ENCODE data around the gene CERT1.

CERT1 gene

GRCh38 chr5:75522542-75522941, 11.1 kb upstream of the CERT1 start:
- H2AFZ ChIP-seq (ENCODE audit: low read depth, low read length): no peak overlapping the region
- no peak overlapping the region for H3K27ac ChIP-seq (ENCODE audit: low read length, poor library complexity, severe bottlenecking)
- no peak overlapping the region for H2BK120ac ChIP-seq (ENCODE audit: low read depth, low read length)

GRCh38 chr5:75522025-75522424, 10.6 kb upstream of the CERT1 start:
- no peak overlapping the region for H2AK5ac ChIP-seq (ENCODE audit: low read length, severe bottlenecking)
- H3K18ac ChIP-seq (ENCODE audit: low read depth in 1 of 2, low read length in 2 of 2): no peak overlapping the region
- H3K9me3 ChIP-seq (ENCODE audit: control insufficient read depth, low read length): peaks cover 15% of the 10 kb centered on the region
- no peak overlapping the region for H2BK12ac ChIP-seq (ENCODE audit: low read length in 2 of 2)
- no peak overlapping the region for H2AFZ ChIP-seq (ENCODE audit: low read depth, low read length)
- H3K9ac ChIP-seq (ENCODE audit: low read length): no peak overlapping the region
- no peak overlapping the region for H2BK15ac ChIP-seq (ENCODE audit: low read depth, poor library complexity, severe bottlenecking)
- no peak overlapping the region for H3K4me3 ChIP-seq (ENCODE audit: insufficient read depth in 1 of 2, low read depth in 1 of 2, low read length in 2 of 2)
- H3K36me3 ChIP-seq (ENCODE audit: control insufficient read depth in 1 of 2, insufficient read depth in 2 of 2, low read depth in 1 of 2, low read length in 2 of 2): peaks cover 0 to 6% of the 10 kb centered on the region in 2 experiments
- H3K4ac ChIP-seq (ENCODE audit: low read depth in 1 of 2, low read length in 2 of 2): no peak overlapping the region
- no peak overlapping the region for H3K23ac ChIP-seq (ENCODE audit: low read length in 2 of 2)
- H4K8ac ChIP-seq (ENCODE audit: low read length): no peak overlapping the region
- H3K27ac ChIP-seq (ENCODE audit: low read length, poor library complexity, severe bottlenecking): no peak overlapping the region
- H4K91ac ChIP-seq (ENCODE audit: low read length): no peak overlapping the region
- no peak overlapping the region for H2BK5ac ChIP-seq (ENCODE audit: low read depth, low read length, poor library complexity, severe bottlenecking)
- H3K14ac ChIP-seq (ENCODE audit: low read length in 2 of 2): no peak overlapping the region
- H3K4me1 ChIP-seq (ENCODE audit: control insufficient read depth, insufficient read depth, low read depth, low read length): peaks cover 2% of the 10 kb centered on the region
- no peak overlapping the region for H2BK120ac ChIP-seq (ENCODE audit: low read depth, low read length)
- H3K27me3 ChIP-seq (ENCODE audit: control insufficient read depth in 1 of 2, insufficient read depth in 1 of 2, low read length in 2 of 2): no peaks in the 10 kb centered on the region
- peak; percentile 24 for DNase-seq
- H3K4me2 ChIP-seq (ENCODE audit: low read length, poor library complexity, severe bottlenecking): no peak overlapping the region
- peaks cover 6% of the 10 kb centered on the region for H3K79me1 ChIP-seq (replicated peaks; ENCODE audit: low read length, poor library complexity, severe bottlenecking)

More at GRCh38 chr5:75522542-75522941, 11.1 kb upstream of the CERT1 start:
- Histone ChIP-seq H3K14ac (ENCODE audit: low read length in 2 of 2) (no peak overlapping the region), H2BK5ac (ENCODE audit: low read depth, low read length, poor library complexity, severe bottlenecking) (no peak overlapping the region), H3K27me3 (ENCODE audit: control insufficient read depth in 1 of 2, insufficient read depth in 1 of 2, low read length in 2 of 2) (no peaks in the 10 kb centered on the region), H3K4me2 (ENCODE audit: low read length, poor library complexity, severe bottlenecking) (no peak overlapping the region), H3K36me3 (ENCODE audit: control insufficient read depth in 1 of 2, insufficient read depth in 2 of 2, low read depth in 1 of 2, low read length in 2 of 2) (peaks cover 0 to 6% of the 10 kb centered on the region in 2 experiments), H2BK15ac (ENCODE audit: low read depth, poor library complexity, severe bottlenecking) (no peak overlapping the region), H3K23ac (ENCODE audit: low read length in 2 of 2) (no peak overlapping the region), H3K18ac (ENCODE audit: low read depth in 1 of 2, low read length in 2 of 2) (no peak overlapping the region), H3K79me1 (replicated peaks; ENCODE audit: low read length, poor library complexity, severe bottlenecking) (peaks cover 8% of the 10 kb centered on the region), H3K4ac (ENCODE audit: low read depth in 1 of 2, low read length in 2 of 2) (no peak overlapping the region), H3K4me1 (ENCODE audit: control insufficient read depth, insufficient read depth, low read depth, low read length) (peaks cover 2% of the 10 kb centered on the region), H3K4me3 (ENCODE audit: insufficient read depth in 1 of 2, low read depth in 1 of 2, low read length in 2 of 2) (no peak overlapping the region), H4K8ac (ENCODE audit: low read length) (no peak overlapping the region), H2BK12ac (ENCODE audit: low read length in 2 of 2) (no peak overlapping the region), H3K9me3 (ENCODE audit: control insufficient read depth, low read length) (peaks cover 15% of the 10 kb centered on the region), H4K91ac (ENCODE audit: low read length) (no peak overlapping the region), H3K9ac (ENCODE audit: low read length) (no peak overlapping the region), H2AK5ac (ENCODE audit: low read length, severe bottlenecking) (no peak overlapping the region)
- DNase-seq: no peak
- WGBS: no CpG with 5 or more reads among the region's 1 CpG

GRCh38 chr5:75521195-75521594, 9.8 kb upstream of the CERT1 start:
- H2BK120ac ChIP-seq (ENCODE audit: low read depth, low read length): no peak overlapping the region
- H3K27me3 ChIP-seq (ENCODE audit: control insufficient read depth in 1 of 2, insufficient read depth in 1 of 2, low read length in 2 of 2): no peaks in the 10 kb centered on the region
- H2BK15ac ChIP-seq (ENCODE audit: low read depth, poor library complexity, severe bottlenecking): no peak overlapping the region
- H2BK5ac ChIP-seq (ENCODE audit: low read depth, low read length, poor library complexity, severe bottlenecking): no peak overlapping the region
- H3K14ac ChIP-seq (ENCODE audit: low read length in 2 of 2): no peak overlapping the region
- H3K9ac ChIP-seq (ENCODE audit: low read length): no peak overlapping the region
- H3K27ac ChIP-seq (ENCODE audit: low read length, poor library complexity, severe bottlenecking): no peak overlapping the region
- H3K4me3 ChIP-seq (ENCODE audit: insufficient read depth in 1 of 2, low read depth in 1 of 2, low read length in 2 of 2): no peak overlapping the region
- no peak overlapping the region for H2AFZ ChIP-seq (ENCODE audit: low read depth, low read length)
- peaks cover 6% of the 10 kb centered on the region for H3K79me1 ChIP-seq (replicated peaks; ENCODE audit: low read length, poor library complexity, severe bottlenecking)
- no peak overlapping the region for H3K23ac ChIP-seq (ENCODE audit: low read length in 2 of 2)
- H4K8ac ChIP-seq (ENCODE audit: low read length): no peak overlapping the region
- no peak for DNase-seq
- H3K4ac ChIP-seq (ENCODE audit: low read depth in 1 of 2, low read length in 2 of 2): no peak overlapping the region
- no peak overlapping the region for H3K18ac ChIP-seq (ENCODE audit: low read depth in 1 of 2, low read length in 2 of 2)
- no peak overlapping the region for H4K91ac ChIP-seq (ENCODE audit: low read length)
- WGBS: no CpG with 5 or more reads among the region's 2 CpGs
- H3K9me3 ChIP-seq (ENCODE audit: control insufficient read depth, low read length): peaks cover 15% of the 10 kb centered on the region
- H3K4me1 ChIP-seq (ENCODE audit: control insufficient read depth, insufficient read depth, low read depth, low read length): peaks cover 2% of the 10 kb centered on the region
- no peak overlapping the region for H3K4me2 ChIP-seq (ENCODE audit: low read length, poor library complexity, severe bottlenecking)
- peaks cover 0 to 6% of the 10 kb centered on the region in 2 experiments for H3K36me3 ChIP-seq (ENCODE audit: control insufficient read depth in 1 of 2, insufficient read depth in 2 of 2, low read depth in 1 of 2, low read length in 2 of 2)
- H2BK12ac ChIP-seq (ENCODE audit: low read length in 2 of 2): no peak overlapping the region
- no peak overlapping the region for H2AK5ac ChIP-seq (ENCODE audit: low read length, severe bottlenecking)

GRCh38 chr5:75519761-75520160, 8.3 kb upstream of the CERT1 start:
- no peak overlapping the region for H3K4ac ChIP-seq (ENCODE audit: low read depth in 1 of 2, low read length in 2 of 2)
- WGBS: no CpG with 5 or more reads among the region's 1 CpG

More at GRCh38 chr5:75519761-75520160, 8.3 kb upstream of the CERT1 start:
- no peak for DNase-seq
- Histone ChIP-seq H3K9me3 (ENCODE audit: control insufficient read depth, low read length) (peaks cover 15% of the 10 kb centered on the region), H2BK15ac (ENCODE audit: low read depth, poor library complexity, severe bottlenecking) (no peak overlapping the region), H3K18ac (ENCODE audit: low read depth in 1 of 2, low read length in 2 of 2) (no peak overlapping the region), H4K8ac (ENCODE audit: low read length) (no peak overlapping the region), H3K4me2 (ENCODE audit: low read length, poor library complexity, severe bottlenecking) (no peak overlapping the region), H3K27me3 (ENCODE audit: control insufficient read depth in 1 of 2, insufficient read depth in 1 of 2, low read length in 2 of 2) (no peaks in the 10 kb centered on the region), H2BK5ac (ENCODE audit: low read depth, low read length, poor library complexity, severe bottlenecking) (no peak overlapping the region), H3K4me1 (ENCODE audit: control insufficient read depth, insufficient read depth, low read depth, low read length) (peaks cover 3% of the 10 kb centered on the region), H3K4me3 (ENCODE audit: insufficient read depth in 1 of 2, low read depth in 1 of 2, low read length in 2 of 2) (no peak overlapping the region), H2AK5ac (ENCODE audit: low read length, severe bottlenecking) (no peak overlapping the region), H4K91ac (ENCODE audit: low read length) (no peak overlapping the region), H3K23ac (ENCODE audit: low read length in 2 of 2) (no peak overlapping the region), H2BK120ac (ENCODE audit: low read depth, low read length) (no peak overlapping the region), H2BK12ac (ENCODE audit: low read length in 2 of 2) (no peak overlapping the region), H3K27ac (ENCODE audit: low read length, poor library complexity, severe bottlenecking) (no peak overlapping the region), H3K36me3 (ENCODE audit: control insufficient read depth in 1 of 2, insufficient read depth in 2 of 2, low read depth in 1 of 2, low read length in 2 of 2) (peaks cover 0 to 6% of the 10 kb centered on the region in 2 experiments), H2AFZ (ENCODE audit: low read depth, low read length) (no peak overlapping the region), H3K14ac (ENCODE audit: low read length in 2 of 2) (no peak overlapping the region), H3K9ac (ENCODE audit: low read length) (no peak overlapping the region), H3K79me1 (replicated peaks; ENCODE audit: low read length, poor library complexity, severe bottlenecking) (peaks cover 6% of the 10 kb centered on the region)
